LNCaP clone FGC (cell line): ENCODE measurements around the gene TET3.

Experiments used
- DNase-seq: peaks from one replicate; pipeline ENCODE4 v3.0.0-alpha.2; 2011; ENCODE audit warnings: low read depth
- H3K4me3 ChIP-seq: 2 replicates; pipeline ENCODE4 v1.5.1; 2011; ENCODE audit warnings: mild to moderate bottlenecking, low read depth, low read length, control low read depth
- CTCF ChIP-seq: IDR thresholded peaks from 2 replicates; pipeline ENCODE4 v1.5.1; 2012; ENCODE audit warnings: mild to moderate bottlenecking; ENCODE audit not compliant: control insufficient read depth, insufficient read depth; ENCODE audit errors: extremely low read depth

The TET3 gene

GRCh38 chr2:74011246-74011645 lies 26.5 kb downstream of the TET3 start:
- DNase-seq = no peak
- no peak for TF ChIP-seq CTCF
- H3K4me3 ChIP-seq = no peak overlapping the region

DNA sequence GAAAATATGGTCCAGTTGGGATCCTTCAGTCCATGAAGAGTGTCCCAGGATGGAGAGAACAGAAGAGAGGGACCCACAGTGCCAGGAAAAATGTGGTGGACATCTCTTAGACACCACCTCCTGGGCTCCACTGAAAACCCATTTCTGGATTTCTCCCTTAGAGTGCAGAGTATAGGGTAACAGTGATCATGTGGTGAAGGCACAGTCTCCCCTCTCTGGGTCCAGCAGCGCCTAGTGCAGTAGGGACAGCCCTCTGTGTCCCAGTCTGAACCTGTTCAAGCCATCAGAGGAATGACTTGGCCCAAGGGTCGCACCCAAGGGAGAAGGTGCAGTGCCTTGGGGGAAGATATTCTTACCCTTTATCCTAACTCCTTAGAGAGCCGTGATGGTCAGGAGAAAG lies 30.1 kb downstream of the TET3 start:
- DNase-seq = no peak
- H3K4me3 ChIP-seq = no peak overlapping the region
- no peak for TF ChIP-seq CTCF

GRCh38 chr2:74017223-74017622 lies 32.5 kb downstream of the TET3 start:
- H3K4me3 ChIP-seq = no peak overlapping the region
- TF ChIP-seq CTCF = no peak
- DNase-seq = no peak

DNA sequence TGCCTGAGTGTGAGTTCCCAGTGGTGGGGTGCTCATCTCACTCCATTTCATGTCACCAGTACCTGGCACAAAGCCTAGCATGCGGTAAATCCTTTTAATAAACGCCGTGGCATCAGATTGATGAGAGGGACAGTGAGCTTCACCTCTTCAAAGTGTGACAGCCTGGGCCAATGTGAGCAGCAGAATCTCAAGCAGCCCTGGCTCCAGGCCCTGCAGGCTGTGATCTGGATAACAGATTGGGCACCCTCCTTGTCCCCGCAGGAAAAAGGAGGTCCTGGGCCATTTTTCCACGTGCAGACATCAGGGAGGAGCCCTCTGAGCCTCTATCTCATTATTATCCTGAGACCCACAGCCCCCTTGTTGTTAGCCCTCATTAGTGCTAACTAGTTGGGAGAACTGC lies 34.8 kb downstream of the TET3 start:
- no peak for DNase-seq
- TF ChIP-seq CTCF = no peak
- no peak overlapping the region for H3K4me3 ChIP-seq

- no peak for TF ChIP-seq CTCF
- H3K4me3 ChIP-seq = no peak overlapping the region
- no peak for DNase-seq
These were observed 36.1 kb downstream of the TET3 start for GRCh38 chr2:74020702-74021406.

GRCh38 chr2:74021407-74021755 lies 36.7 kb downstream of the TET3 start:
- no peak for TF ChIP-seq CTCF
- DNase-seq = no peak
- H3K4me3 ChIP-seq = no peak overlapping the region

GRCh38 chr2:74024216-74024615 lies 39.5 kb downstream of the TET3 start:
- no peak for DNase-seq
- H3K4me3 ChIP-seq = no peak overlapping the region
- no peak for TF ChIP-seq CTCF
